Endothelial cell of umbilical vein (primary cell): ENCODE measurements around the gene CHMP1A. TPM values are rescaled to one million over a fixed set of nuclear protein-coding genes. Genes with fewer than 3 reads are reported as not detected.

Source experiments
- BruUV-seq: library from RNA; stranded (reverse); fragments of 400-500 nt; replicated peaks from 2 replicates; lab custom pipeline; 2021; lab: Mats Ljungman, UMichigan
- CTCF ChIA-PET: fragments of 300-600, 350-600 bp; sonication (Branson Sonifier 250); formaldehyde crosslinking; loops from one replicate; lab custom pipeline; 2021; ENCODE audit warnings: antibody characterized with exemption, inconsistent platforms; lab: Charles Lee
- POLR2A ChIA-PET: fragments of 300-600, 350-600 bp; sonication (Branson Sonifier 250); formaldehyde crosslinking; loops from one replicate; lab custom pipeline; 2021; ENCODE audit warnings: antibody characterized with exemption, inconsistent platforms; lab: Charles Lee
- DNase-seq: peaks from one replicate; pipeline ENCODE4 v3.0.0-alpha.2; 2011; ENCODE audit warnings: low read depth, low spot score
- FAIRE-seq: peaks from 2 replicates; lab custom pipeline; 2011; peaks lifted over from hg19 to GRCh38; lab: Jason Lieb, UNC
- H2AFZ ChIP-seq: 2 replicates; pipeline ENCODE4 v1.6.0; 2012; ENCODE audit warnings: low read depth, low read length, control low read depth, inconsistent platforms
- H3K27ac ChIP-seq: 2 replicates; pipeline ENCODE4 v1.5.1; 2011; ENCODE audit warnings: low read depth, mild to moderate bottlenecking, control low read depth, low read length, moderate library complexity; ENCODE audit not compliant: insufficient read depth
- H3K27me3 ChIP-seq, 2 experiments: 2 replicates each; pipeline versions ENCODE4 v1.6.0 to v1.6.1; 2011; ENCODE audit warnings: low read length in 2 of 2, mixed read lengths in 1 of 2; ENCODE audit not compliant: control insufficient read depth in 2 of 2, insufficient read depth in 2 of 2
- H3K36me3 ChIP-seq, 2 experiments: 2 replicates in 1 of 2; 3 replicates in 1 of 2; pipeline ENCODE4 v1.5.1; 2011; ENCODE audit warnings: low read length in 2 of 2, mild to moderate bottlenecking in 1 of 2, moderate library complexity in 1 of 2; ENCODE audit not compliant: control insufficient read depth in 2 of 2, insufficient read depth in 2 of 2; ENCODE audit errors: extremely low read depth in 1 of 2
- H3K4me1 ChIP-seq: 3 replicates; pipeline ENCODE4 v1.5.1; 2011; ENCODE audit warnings: mild to moderate bottlenecking, low read length; ENCODE audit not compliant: control insufficient read depth, insufficient read depth; ENCODE audit errors: extremely low read depth
- H3K4me2 ChIP-seq: 2 replicates; pipeline ENCODE4 v1.6.1; 2011; ENCODE audit warnings: low read length, control low read depth, mixed read lengths; ENCODE audit not compliant: insufficient read depth
- H3K4me3 ChIP-seq, 3 experiments: fragments of 200-600 bp in 1 of 3; sonication (generic), shearing (Covaris generic) in 1 of 3; replicated peaks in 1 of 3; 2 replicates each; pipeline ENCODE4 v1.5.1; 2011 to 2016; ENCODE audit warnings: control low read depth in 3 of 3, low read length in 3 of 3, mild to moderate bottlenecking in 2 of 3, inconsistent platforms in 1 of 3, low read depth in 1 of 3, moderate library complexity in 1 of 3; ENCODE audit not compliant: insufficient read depth in 1 of 3
- H3K79me2 ChIP-seq: 2 replicates; pipeline ENCODE4 v1.6.0; 2012; ENCODE audit warnings: low read length, inconsistent platforms; ENCODE audit not compliant: control insufficient read depth, insufficient read depth
- H3K9ac ChIP-seq: replicated peaks from 2 replicates; pipeline ENCODE3; 2011; ENCODE audit warnings: low read length, control low read depth; ENCODE audit not compliant: insufficient read depth; ENCODE audit errors: extremely low read depth
- H3K9me1 ChIP-seq: replicated peaks from 3 replicates; pipeline ENCODE4 v1.6.0; 2011; ENCODE audit warnings: mild to moderate bottlenecking, low read length; ENCODE audit not compliant: control insufficient read depth, insufficient read depth; ENCODE audit errors: extremely low read depth
- H3K9me3 ChIP-seq: replicated peaks from 2 replicates; pipeline ENCODE4 v1.5.1; 2012; ENCODE audit warnings: low read length, inconsistent platforms; ENCODE audit not compliant: control insufficient read depth, insufficient read depth
- H4K20me1 ChIP-seq: replicated peaks from 2 replicates; pipeline ENCODE3; 2011; ENCODE audit warnings: mild to moderate bottlenecking, low read length; ENCODE audit not compliant: control insufficient read depth, insufficient read depth; ENCODE audit errors: extremely low read depth
- EZH2 ChIP-seq: IDR thresholded peaks from 2 replicates; pipeline ENCODE4 v1.6.1; 2012; ENCODE audit warnings: borderline replicate concordance, low read depth, mild to moderate bottlenecking, moderate library complexity, low read length, inconsistent platforms; ENCODE audit not compliant: severe bottlenecking
- FOS ChIP-seq: IDR thresholded peaks from 2 replicates; pipeline ENCODE4 v1.6.1; 2011; ENCODE audit warnings: mild to moderate bottlenecking, low read length, moderate library complexity, borderline replicate concordance; ENCODE audit not compliant: insufficient read depth
- GATA2 ChIP-seq: IDR thresholded peaks from 2 replicates; pipeline ENCODE4 v1.7.0; 2011; ENCODE audit warnings: low read depth, mild to moderate bottlenecking, moderate library complexity, mixed read lengths, low read length; ENCODE audit not compliant: insufficient read length, insufficient read depth
- JUN ChIP-seq: IDR thresholded peaks from 2 replicates; pipeline ENCODE4 v1.6.1; 2011; ENCODE audit warnings: borderline replicate concordance, low read depth; ENCODE audit not compliant: insufficient read length, insufficient read depth
- MYC ChIP-seq: IDR thresholded peaks from one replicate; pipeline ENCODE4 v1.6.1; 2011; ENCODE audit warnings: mild to moderate bottlenecking, low read depth, low read length
- POLR2A ChIP-seq: IDR thresholded peaks from 2 replicates; pipeline ENCODE4 v1.6.1; 2012; ENCODE audit warnings: low read depth, mild to moderate bottlenecking, control low read depth, low read length
- POLR2AphosphoS5 ChIP-seq: IDR thresholded peaks from 2 replicates; pipeline ENCODE4 v1.6.1; 2012; ENCODE audit warnings: low read depth, mild to moderate bottlenecking, control low read depth, low read length, moderate library complexity; ENCODE audit not compliant: insufficient read depth
- dilution Hi-C: fragments of 300-500 bp; cut with MboI; formaldehyde crosslinking; loops from one replicate; pipeline ENCODE4 v1.15.0; 2019; ENCODE audit warnings: low sequenced_read_pairs; ENCODE audit not compliant: extremely low pct_ligation_motif_present
- intact Hi-C: fragments of 100-400 bp; cut with micrococcal nuclease; formaldehyde crosslinking; loops from one replicate; pipeline ENCODE4 v1.10.0; 2022
- polyA plus RNA-seq, 4 experiments: library from polyadenylated mRNA; depleted of rRNA in 3 of 4; stranded (reverse) in 3 of 4; unstranded in 1 of 4; fragments of >200 nt; gene quantifications; 2 replicates each; pipeline versions ENCODE4 v1.2.1 to v1.2.3, GENCODE V29; 2011 to 2012; ENCODE audit warnings: missing spikeins in 1 of 4
- total RNA-seq: library from RNA; stranded (reverse); gene quantifications from 2 replicates; pipeline ENCODE4 v1.2.3, GENCODE V29; 2021
- TF ChIP-seq, protein P1 (sequence below): IDR thresholded peaks from 2 replicates; pipeline ENCODE4 v1.6.1; 2011; ENCODE audit not compliant: insufficient read depth, insufficient read length
- TF ChIP-seq, protein P2 (sequence below), 2 donors: IDR thresholded peaks; 1 replicate in 1 of 2; 2 replicates in 1 of 2; pipeline ENCODE4 v1.5.1; 2011; ENCODE audit warnings: low read length in 2 of 2, mild to moderate bottlenecking in 2 of 2, moderate library complexity in 2 of 2, control low read depth in 1 of 2, inconsistent platforms in 1 of 2, low read depth in 1 of 2; ENCODE audit not compliant: insufficient read depth in 1 of 2; ENCODE audit errors: extremely low read depth in 1 of 2

Gene CHMP1A
- total and polyA plus RNA-seq, 2 donors (not counting 3 experiments of a cell fraction or from before 2014, with no cell fraction given): 83.9 to 101 TPM

DNA sequence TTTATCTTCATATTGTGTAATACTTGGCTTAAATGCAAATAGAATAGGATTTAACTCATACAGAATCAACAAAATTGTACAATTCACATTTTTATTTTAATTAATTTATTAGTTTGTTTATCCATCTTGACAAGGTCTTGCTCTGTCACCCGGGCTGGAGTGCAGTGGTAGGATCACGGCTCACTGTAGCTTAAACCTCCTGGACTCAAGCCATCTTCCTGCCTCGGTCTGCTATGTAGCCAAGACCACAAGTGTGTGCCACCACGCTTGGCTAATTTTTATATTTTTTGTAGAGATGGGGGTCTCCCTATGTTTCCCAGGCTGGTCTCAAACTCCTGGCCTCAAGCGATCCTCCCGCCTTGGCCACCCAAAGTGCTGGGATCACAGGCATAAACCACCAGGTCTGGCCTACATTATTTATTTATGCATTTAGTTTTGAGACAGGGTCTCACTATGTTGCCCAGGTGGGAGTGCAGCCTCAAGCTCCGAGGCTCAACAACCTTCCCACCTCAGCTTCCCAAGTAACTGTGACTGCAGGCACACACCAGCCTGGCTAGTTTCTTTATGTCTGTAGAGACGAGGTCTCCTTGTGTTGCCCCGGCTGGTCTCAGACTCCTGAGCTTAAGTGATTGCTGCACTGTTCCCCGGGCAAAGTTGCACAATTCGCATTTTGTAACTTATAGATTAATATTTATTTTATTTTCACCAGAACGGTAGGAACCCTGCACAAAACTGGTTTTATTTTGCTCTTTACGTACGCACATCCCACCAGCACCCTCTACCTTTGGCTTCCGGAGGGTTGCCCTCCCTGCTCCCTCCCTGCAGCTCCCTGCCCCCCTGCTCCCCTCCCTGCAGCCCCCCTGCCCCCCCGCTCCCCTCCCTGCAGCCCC lies 39.2 kb downstream of the CHMP1A start:
- no peaks in the 10 kb centered on the region for H3K79me2 ChIP-seq
- FAIRE-seq: no peak
- H3K36me3 ChIP-seq: no peaks in the 10 kb centered on the region
- no TSS peak for BruUV-seq
- ChIA-PET POLR2A (no interaction called here), CTCF (interaction anchor here (1.1 to 1.7 kb wide), 4 partner anchors 15 to 23 kb away, joined by 3 to 5 read pairs (median 4); no protein-coding TSS in a partner anchor)
- dilution Hi-C loops (no loop called here), intact Hi-C loops (no loop called here)
- DNase-seq: no peak
- no peak overlapping the region for H3K4me3 ChIP-seq
- no peak overlapping the region for H3K27ac ChIP-seq
- no peak overlapping the region for H3K9ac ChIP-seq
- no peaks in the 10 kb centered on the region for H3K9me3 ChIP-seq
- H3K4me1 ChIP-seq: peaks cover 6% of the 10 kb centered on the region
- H4K20me1 ChIP-seq: no peaks in the 10 kb centered on the region
- TF ChIP-seq POLR2AphosphoS5 (no peak), POLR2A (no peak), JUN (no peak), FOS (no peak), MYC (no peak), EZH2 (no peak), GATA2 (no peak)
- TF ChIP-seq, protein P1, sequence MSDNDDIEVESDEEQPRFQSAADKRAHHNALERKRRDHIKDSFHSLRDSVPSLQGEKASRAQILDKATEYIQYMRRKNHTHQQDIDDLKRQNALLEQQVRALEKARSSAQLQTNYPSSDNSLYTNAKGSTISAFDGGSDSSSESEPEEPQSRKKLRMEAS: no peak
- TF ChIP-seq, protein P2, sequence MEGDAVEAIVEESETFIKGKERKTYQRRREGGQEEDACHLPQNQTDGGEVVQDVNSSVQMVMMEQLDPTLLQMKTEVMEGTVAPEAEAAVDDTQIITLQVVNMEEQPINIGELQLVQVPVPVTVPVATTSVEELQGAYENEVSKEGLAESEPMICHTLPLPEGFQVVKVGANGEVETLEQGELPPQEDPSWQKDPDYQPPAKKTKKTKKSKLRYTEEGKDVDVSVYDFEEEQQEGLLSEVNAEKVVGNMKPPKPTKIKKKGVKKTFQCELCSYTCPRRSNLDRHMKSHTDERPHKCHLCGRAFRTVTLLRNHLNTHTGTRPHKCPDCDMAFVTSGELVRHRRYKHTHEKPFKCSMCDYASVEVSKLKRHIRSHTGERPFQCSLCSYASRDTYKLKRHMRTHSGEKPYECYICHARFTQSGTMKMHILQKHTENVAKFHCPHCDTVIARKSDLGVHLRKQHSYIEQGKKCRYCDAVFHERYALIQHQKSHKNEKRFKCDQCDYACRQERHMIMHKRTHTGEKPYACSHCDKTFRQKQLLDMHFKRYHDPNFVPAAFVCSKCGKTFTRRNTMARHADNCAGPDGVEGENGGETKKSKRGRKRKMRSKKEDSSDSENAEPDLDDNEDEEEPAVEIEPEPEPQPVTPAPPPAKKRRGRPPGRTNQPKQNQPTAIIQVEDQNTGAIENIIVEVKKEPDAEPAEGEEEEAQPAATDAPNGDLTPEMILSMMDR (IDR thresholded peaks at IDR 0.05; ENCODE audit: extremely low read depth in 1 of 2, insufficient read depth in 1 of 2, low read depth in 1 of 2, low read length in 2 of 2): no peak
- H2AFZ ChIP-seq: no peak overlapping the region
- no peaks in the 10 kb centered on the region for H3K27me3 ChIP-seq
- H3K9me1 ChIP-seq: no peaks in the 10 kb centered on the region
- H3K4me2 ChIP-seq: no peak overlapping the region
